Calu3 (cell line): ENCODE measurements around the gene KRTAP29-1. TPM values are rescaled to one million over a fixed set of nuclear protein-coding genes. Genes with fewer than 3 reads are reported as not detected.

Source experiments
- BruUV-seq: library from RNA; stranded (reverse); fragments of 400-500 nt; replicated peaks from 2 replicates; lab custom pipeline; 2021; lab: Mats Ljungman, UMichigan
- CTCF ChIA-PET: fragments of 300-600 bp; sonication (Branson Sonifier 250); formaldehyde crosslinking; loops from one replicate; lab custom pipeline; 2022; ENCODE audit warnings: antibody characterized with exemption; lab: Charles Lee
- DNase-seq: peaks from one replicate; pipeline ENCODE4 v3.0.0; 2022
- H3K27ac Mint-ChIP-seq: one replicate; pipeline ENCODE4 v1.8.0; 2022; ENCODE audit warnings: mixed read lengths; ENCODE audit not compliant: unreplicated experiment
- H3K27me3 Mint-ChIP-seq: one replicate; pipeline ENCODE4 v1.8.0; 2022; ENCODE audit warnings: mixed read lengths; ENCODE audit not compliant: unreplicated experiment
- H3K36me3 Mint-ChIP-seq: one replicate; pipeline ENCODE4 v1.8.0; 2022; ENCODE audit warnings: mild to moderate bottlenecking, moderate library complexity, mixed read lengths; ENCODE audit not compliant: insufficient read depth, unreplicated experiment
- H3K4me1 Mint-ChIP-seq: one replicate; pipeline ENCODE4 v1.8.0; 2022; ENCODE audit warnings: mild to moderate bottlenecking, low read depth, mixed read lengths; ENCODE audit not compliant: unreplicated experiment
- H3K4me3 Mint-ChIP-seq: one replicate; pipeline ENCODE4 v1.8.0; 2022; ENCODE audit warnings: mild to moderate bottlenecking, low read depth, moderate library complexity, mixed read lengths; ENCODE audit not compliant: unreplicated experiment
- H3K9me3 Mint-ChIP-seq: one replicate; pipeline ENCODE4 v1.8.0; 2022; ENCODE audit warnings: low read depth, mixed read lengths; ENCODE audit not compliant: unreplicated experiment
- CTCF ChIP-seq: fragments of 200-600 bp; IDR thresholded peaks from one replicate; pipeline ENCODE4 v1.8.0; 2022; ENCODE audit warnings: antibody characterized with exemption; ENCODE audit not compliant: unreplicated experiment
- intact Hi-C: fragments of 100-400 bp; cut with micrococcal nuclease; formaldehyde crosslinking; loops from one replicate; pipeline ENCODE4 v1.10.0; 2022; ENCODE audit not compliant: unreplicated experiment
- total RNA-seq: library from RNA; stranded (reverse); gene quantifications from 2 replicates; pipeline ENCODE4 v1.2.3, GENCODE V29; 2022

KRTAP29-1 gene
- total RNA-seq, 1 experiment from 2014 or later, result not detected

- no peaks in the 10 kb centered on the region for H3K36me3 Mint-ChIP-seq
- H3K27me3 Mint-ChIP-seq, result peaks cover 22% of the 10 kb centered on the region
- CTCF ChIA-PET, result no interaction called here
Observed at GRCh38 chr17:41311111-41311510, 8.5 kb upstream of the KRTAP29-1 start.

GRCh38 chr17:41308918-41309359 lies 6.3 kb upstream of the KRTAP29-1 start, which contains the start of gene KRTAP16-1:
TSS of gene KRTAP16-1 (minus strand) at chr17:41309309. CDS start at chr17:41309253, 56 bp downstream.
- no peaks in the 10 kb centered on the region for H3K9me3 Mint-ChIP-seq
- no peaks in the 10 kb centered on the region for H3K36me3 Mint-ChIP-seq
- intact Hi-C loops, result no loop called here
- H3K4me3 Mint-ChIP-seq, result no peak within 1 kb of the TSS
- no peak for DNase-seq
- H3K4me1 Mint-ChIP-seq, result peaks cover 8% of the 10 kb centered on the region
- H3K27me3 Mint-ChIP-seq, result peaks cover 22% of the 10 kb centered on the region
- no peak within 1 kb of the TSS for H3K27ac Mint-ChIP-seq
- BruUV-seq, result no TSS peak
- CTCF ChIA-PET, result no interaction called here
- no peak for TF ChIP-seq CTCF

More at GRCh38 chr17:41311111-41311510, 8.5 kb upstream of the KRTAP29-1 start:
- intact Hi-C loops, result no loop called here
- peaks cover 8% of the 10 kb centered on the region for H3K4me1 Mint-ChIP-seq
- BruUV-seq, result no TSS peak
- DNase-seq, result no peak
- no peak overlapping the region for H3K27ac Mint-ChIP-seq
- no peaks in the 10 kb centered on the region for H3K9me3 Mint-ChIP-seq
- TF ChIP-seq CTCF, result no peak
- H3K4me3 Mint-ChIP-seq, result no peak overlapping the region

DNA sequence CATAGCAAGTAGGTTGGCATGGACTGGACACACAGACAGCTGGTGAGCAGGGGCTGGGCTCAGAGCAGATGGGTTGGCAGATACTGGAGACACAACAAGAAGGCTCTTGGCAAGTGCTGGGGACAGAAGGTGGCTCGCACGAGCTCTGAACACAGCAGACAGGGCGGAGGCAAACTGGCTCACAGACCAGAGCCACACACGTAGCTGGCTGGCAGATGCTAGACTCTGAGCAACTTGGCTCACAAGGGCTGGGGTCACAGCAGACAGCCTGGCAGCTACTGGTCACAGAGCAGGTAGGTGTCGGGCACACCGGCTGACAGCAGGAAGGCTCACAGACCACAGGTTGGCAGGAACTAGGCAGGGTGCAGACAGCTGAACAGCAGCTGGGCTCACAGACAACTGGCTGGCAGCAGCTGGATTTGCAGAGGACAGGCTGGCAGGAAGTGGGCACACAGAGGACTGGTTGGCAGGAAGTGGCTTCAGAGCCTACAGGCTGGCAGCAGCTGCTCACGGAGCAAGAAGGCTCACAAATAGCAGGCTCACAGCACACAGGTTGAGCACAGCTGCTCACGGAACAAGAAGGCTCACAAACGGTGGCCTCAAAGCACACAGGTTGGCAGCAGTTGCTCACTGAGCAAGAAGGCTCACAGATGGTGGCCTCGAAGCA lies 5.7 kb upstream of the KRTAP29-1 start:
- Mint-ChIP-seq H3K27ac (no peak overlapping the region), H3K4me1 (peaks cover 8% of the 10 kb centered on the region), H3K9me3 (no peaks in the 10 kb centered on the region), H3K4me3 (no peak overlapping the region), H3K27me3 (peaks cover 22% of the 10 kb centered on the region), H3K36me3 (no peaks in the 10 kb centered on the region)
- no peak for TF ChIP-seq CTCF
- DNase-seq, result no peak
- CTCF ChIA-PET, result no interaction called here
- BruUV-seq, result no TSS peak
- intact Hi-C loops, result no loop called here

GRCh38 chr17:41307647-41308046 lies 5.0 kb upstream of the KRTAP29-1 start:
- CTCF ChIA-PET, result no interaction called here
- Mint-ChIP-seq H3K9me3 (no peaks in the 10 kb centered on the region), H3K36me3 (no peaks in the 10 kb centered on the region), H3K4me3 (no peak overlapping the region), H3K27me3 (peaks cover 22% of the 10 kb centered on the region), H3K4me1 (peaks cover 8% of the 10 kb centered on the region), H3K27ac (no peak overlapping the region)
- intact Hi-C loops, result no loop called here
- DNase-seq, result no peak
- no TSS peak for BruUV-seq
- no peak for TF ChIP-seq CTCF
